HCT116 (cell line): ENCODE measurements around the gene STARD4. TPM values are rescaled to one million over a fixed set of nuclear protein-coding genes. Genes with fewer than 3 reads are reported as not detected.

ENCODE experiments used
- ATAC-seq: fragments of 200-7000 bp; cut with Tn5 transposase; 2 replicates; pipeline ENCODE4 v1.9.1; 2020; ENCODE audit warnings: mild to moderate bottlenecking, moderate library complexity
- BruUV-seq: library from RNA; stranded (reverse); fragments of 400-500 nt; replicated peaks from 2 replicates; lab custom pipeline; 2021; lab: Mats Ljungman, UMichigan
- CTCF ChIA-PET: fragments of 300-600 bp; sonication (Branson Sonifier 250); formaldehyde crosslinking; loops from one replicate; lab custom pipeline; 2021; ENCODE audit warnings: antibody characterized with exemption; lab: Charles Lee
- POLR2A ChIA-PET: fragments of 300-600, 350-600 bp; sonication (Branson Sonifier 250); formaldehyde crosslinking; loops from one replicate; lab custom pipeline; 2021; ENCODE audit warnings: antibody characterized with exemption; lab: Charles Lee
- RAD21 ChIA-PET, 2 experiments: fragments of 300-600 bp; sonication (Branson Sonifier 250); formaldehyde crosslinking; loops; one replicate each; lab custom pipeline; 2023; ENCODE audit warnings: low total read pairs in 2 of 2; ENCODE audit not compliant: uncharacterized antibody in 2 of 2, unreplicated experiment in 2 of 2, low non-redundant PET in 1 of 2; lab: Charles Lee
- DNase-seq: peaks from one replicate; pipeline ENCODE4 v3.0.0-alpha.2; 2010; ENCODE audit warnings: low read depth, low spot score
- H2AFZ ChIP-seq: fragments of 200-600 bp; shearing (Covaris generic), sonication (generic); 2 replicates; pipeline ENCODE4 v1.6.1; 2017; ENCODE audit warnings: low read depth, mixed run types, mixed read lengths, antibody characterized with exemption, low read length; ENCODE audit not compliant: poor library complexity, severe bottlenecking
- H3K27ac ChIP-seq: 2 replicates; pipeline ENCODE4 v1.5.1; 2012; ENCODE audit warnings: low read depth, low read length
- H3K27me3 ChIP-seq: fragments of 200-600 bp; sonication (generic); 2 replicates; pipeline ENCODE4 v1.6.1; 2016; ENCODE audit warnings: mixed run types, low read length, mixed read lengths; ENCODE audit not compliant: insufficient read depth
- H3K36me3 ChIP-seq, 2 experiments: fragments of 200-500 bp in 1 of 2; fragments of 200-600 bp in 1 of 2; sonication (Bioruptor generic) in 1 of 2; sonication (generic) in 1 of 2; 2 replicates each; pipeline versions ENCODE4 v1.5.1 to v1.6.1; 2014 to 2016; ENCODE audit warnings: low read length in 2 of 2, inconsistent platforms in 1 of 2, mixed read lengths in 1 of 2, mixed run types in 1 of 2; ENCODE audit not compliant: insufficient read depth in 2 of 2, control insufficient read depth in 1 of 2
- H3K4me1 ChIP-seq, 2 experiments: fragments of 200-600 bp in 1 of 2; sonication (generic) in 1 of 2; 2 replicates each; pipeline versions ENCODE4 v1.5.1 to v1.6.1; 2012 to 2017; ENCODE audit warnings: low read length in 2 of 2, inconsistent platforms in 1 of 2, mild to moderate bottlenecking in 1 of 2, mixed read lengths in 1 of 2, mixed run types in 1 of 2, moderate library complexity in 1 of 2; ENCODE audit not compliant: insufficient read depth in 2 of 2, control insufficient read depth in 1 of 2
- H3K4me2 ChIP-seq: fragments of 200-600 bp; sonication (generic); 2 replicates; pipeline ENCODE4 v1.6.1; 2017; ENCODE audit warnings: mixed run types, low read length, mixed read lengths
- H3K4me3 ChIP-seq, 2 experiments: fragments of 200-600 bp in 1 of 2; sonication (generic) in 1 of 2; replicated peaks in 1 of 2; 2 replicates each; pipeline ENCODE4 v1.5.1; 2011 to 2016; ENCODE audit warnings: low read length in 2 of 2, control low read depth in 1 of 2, low read depth in 1 of 2, mild to moderate bottlenecking in 1 of 2, mixed read lengths in 1 of 2, mixed run types in 1 of 2
- H3K79me2 ChIP-seq: fragments of 200-600 bp; sonication (generic); 2 replicates; pipeline ENCODE4 v1.6.1; 2017; ENCODE audit warnings: mild to moderate bottlenecking, mixed run types, low read length, moderate library complexity, mixed read lengths; ENCODE audit not compliant: insufficient read depth
- H3K9ac ChIP-seq: fragments of 200-600 bp; sonication (generic); 2 replicates; pipeline ENCODE4 v1.6.1; 2016; ENCODE audit warnings: low read length, mixed read lengths
- H3K9me2 ChIP-seq: fragments of 200-600 bp; sonication (generic), shearing (Covaris generic); 2 replicates; pipeline ENCODE4 v1.6.1; 2017; ENCODE audit warnings: mixed run types, mild to moderate bottlenecking, moderate library complexity; ENCODE audit not compliant: insufficient read depth
- H3K9me3 ChIP-seq, 2 experiments: fragments of 200-500 bp in 1 of 2; fragments of 200-600 bp in 1 of 2; sonication (Bioruptor generic) in 1 of 2; sonication (generic) in 1 of 2; 2 replicates each; pipeline ENCODE4 v1.6.1; 2014 to 2017; ENCODE audit warnings: low read length in 2 of 2, mixed read lengths in 2 of 2, inconsistent platforms in 1 of 2, low read depth in 1 of 2, mild to moderate bottlenecking in 1 of 2, mixed run types in 1 of 2, moderate library complexity in 1 of 2; ENCODE audit not compliant: control insufficient read depth in 1 of 2, insufficient read depth in 1 of 2
- H4K20me1 ChIP-seq: fragments of 200-600 bp; sonication (generic), shearing (Covaris generic); 2 replicates; pipeline ENCODE4 v1.6.1; 2017; ENCODE audit warnings: mixed run types, mild to moderate bottlenecking, moderate library complexity; ENCODE audit not compliant: insufficient read depth
- CBX3 ChIP-seq: IDR thresholded peaks from 2 replicates; pipeline ENCODE4 v1.6.1; 2012; ENCODE audit warnings: low read depth
- JUND ChIP-seq: IDR thresholded peaks from 2 replicates; pipeline ENCODE4 v1.6.1; 2012
- intact Hi-C: fragments of 100-400 bp; cut with micrococcal nuclease; formaldehyde crosslinking; loops from 2 replicates; pipeline ENCODE4 v1.10.0; 2022
- total RNA-seq: library from RNA; stranded (reverse); gene quantifications from one replicate; pipeline ENCODE4 v1.2.1, GENCODE V29; 2021; ENCODE audit not compliant: unreplicated experiment
- TF ChIP-seq, protein P1 (sequence below): IDR thresholded peaks from 2 replicates; pipeline ENCODE4 v1.6.1; 2011; ENCODE audit warnings: mild to moderate bottlenecking, low read length, moderate library complexity; ENCODE audit not compliant: insufficient replicate concordance; ENCODE audit errors: extremely low read depth
- TF ChIP-seq, protein P2 (sequence below): IDR thresholded peaks from 2 replicates; pipeline ENCODE4 v1.6.1; 2012
- TF ChIP-seq, protein P3 (sequence below): IDR thresholded peaks from 2 replicates; pipeline ENCODE4 v1.6.1; 2012; ENCODE audit warnings: low read depth

Gene STARD4
- total RNA-seq, 1 experiment from 2014 or later, result 44.3 TPM

DNA sequence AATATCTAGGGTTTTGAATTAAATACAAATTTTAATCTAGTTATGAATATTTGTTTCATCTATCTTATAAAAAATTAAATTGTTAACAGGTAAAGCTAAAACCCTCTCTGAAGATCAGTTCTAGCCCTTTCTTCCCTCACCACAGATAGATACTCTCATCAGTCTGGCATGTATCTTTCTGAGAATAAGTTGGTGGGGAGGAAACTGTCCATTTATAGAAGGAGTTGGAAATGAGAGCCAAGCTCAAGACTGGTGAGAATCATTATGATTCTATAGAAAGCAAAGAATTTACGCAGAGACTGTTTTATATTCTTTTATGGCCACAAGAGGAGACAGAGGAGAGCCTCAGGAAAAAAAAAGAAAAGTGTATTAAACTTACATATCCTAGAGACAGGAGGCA, 59.0 kb downstream of the STARD4 start (continued):
- TF ChIP-seq, protein P1, sequence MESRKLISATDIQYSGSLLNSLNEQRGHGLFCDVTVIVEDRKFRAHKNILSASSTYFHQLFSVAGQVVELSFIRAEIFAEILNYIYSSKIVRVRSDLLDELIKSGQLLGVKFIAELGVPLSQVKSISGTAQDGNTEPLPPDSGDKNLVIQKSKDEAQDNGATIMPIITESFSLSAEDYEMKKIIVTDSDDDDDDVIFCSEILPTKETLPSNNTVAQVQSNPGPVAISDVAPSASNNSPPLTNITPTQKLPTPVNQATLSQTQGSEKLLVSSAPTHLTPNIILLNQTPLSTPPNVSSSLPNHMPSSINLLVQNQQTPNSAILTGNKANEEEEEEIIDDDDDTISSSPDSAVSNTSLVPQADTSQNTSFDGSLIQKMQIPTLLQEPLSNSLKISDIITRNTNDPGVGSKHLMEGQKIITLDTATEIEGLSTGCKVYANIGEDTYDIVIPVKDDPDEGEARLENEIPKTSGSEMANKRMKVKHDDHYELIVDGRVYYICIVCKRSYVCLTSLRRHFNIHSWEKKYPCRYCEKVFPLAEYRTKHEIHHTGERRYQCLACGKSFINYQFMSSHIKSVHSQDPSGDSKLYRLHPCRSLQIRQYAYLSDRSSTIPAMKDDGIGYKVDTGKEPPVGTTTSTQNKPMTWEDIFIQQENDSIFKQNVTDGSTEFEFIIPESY, result no peak

DNA sequence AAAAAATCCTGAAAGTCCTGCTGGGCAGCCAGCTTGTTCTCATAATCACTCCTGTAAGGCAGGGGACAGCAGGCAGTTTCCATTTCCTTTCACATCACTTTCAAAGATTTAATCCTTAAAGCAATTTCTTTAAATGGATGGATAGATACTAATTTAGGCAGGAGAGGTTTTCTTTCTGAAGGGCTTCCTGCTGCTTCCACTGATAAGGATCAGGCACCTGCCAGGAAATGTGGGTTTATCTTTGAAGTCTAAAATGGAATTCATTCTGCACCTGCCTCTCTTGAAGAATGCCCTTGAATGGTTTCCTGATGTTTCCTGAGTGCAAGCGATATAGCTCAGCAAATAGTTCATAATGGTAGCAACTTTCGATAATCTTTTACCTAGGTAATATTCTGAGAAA, 64.5 kb downstream of the STARD4 start:
- no peak overlapping the region for H2AFZ ChIP-seq
- no peak overlapping the region for H3K27ac ChIP-seq
- no peaks in the 10 kb centered on the region for H3K36me3 ChIP-seq
- BruUV-seq, result no TSS peak
- no peaks in the 10 kb centered on the region for H3K79me2 ChIP-seq
- intact Hi-C loops, result no loop called here
- H4K20me1 ChIP-seq, result no peaks in the 10 kb centered on the region
- no peak overlapping the region for H3K9ac ChIP-seq
- no peaks in the 10 kb centered on the region for H3K4me1 ChIP-seq
- no peaks in the 10 kb centered on the region for H3K9me2 ChIP-seq
- POLR2A ChIA-PET, result no interaction called here
- ATAC-seq, result no peak
- DNase-seq, result no peak
- no peak overlapping the region for H3K4me2 ChIP-seq
- RAD21 ChIA-PET, result no interaction called here
- H3K4me3 ChIP-seq, result no peak overlapping the region
- no peaks in the 10 kb centered on the region for H3K27me3 ChIP-seq
- CTCF ChIA-PET, result no interaction called here
- no peaks in the 10 kb centered on the region for H3K9me3 ChIP-seq
- TF ChIP-seq, protein P1, result no peak
- TF ChIP-seq CBX3 (no peak), JUND (no peak)
- TF ChIP-seq, protein P2, sequence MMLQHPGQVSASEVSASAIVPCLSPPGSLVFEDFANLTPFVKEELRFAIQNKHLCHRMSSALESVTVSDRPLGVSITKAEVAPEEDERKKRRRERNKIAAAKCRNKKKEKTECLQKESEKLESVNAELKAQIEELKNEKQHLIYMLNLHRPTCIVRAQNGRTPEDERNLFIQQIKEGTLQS, result no peak
- TF ChIP-seq, protein P3, sequence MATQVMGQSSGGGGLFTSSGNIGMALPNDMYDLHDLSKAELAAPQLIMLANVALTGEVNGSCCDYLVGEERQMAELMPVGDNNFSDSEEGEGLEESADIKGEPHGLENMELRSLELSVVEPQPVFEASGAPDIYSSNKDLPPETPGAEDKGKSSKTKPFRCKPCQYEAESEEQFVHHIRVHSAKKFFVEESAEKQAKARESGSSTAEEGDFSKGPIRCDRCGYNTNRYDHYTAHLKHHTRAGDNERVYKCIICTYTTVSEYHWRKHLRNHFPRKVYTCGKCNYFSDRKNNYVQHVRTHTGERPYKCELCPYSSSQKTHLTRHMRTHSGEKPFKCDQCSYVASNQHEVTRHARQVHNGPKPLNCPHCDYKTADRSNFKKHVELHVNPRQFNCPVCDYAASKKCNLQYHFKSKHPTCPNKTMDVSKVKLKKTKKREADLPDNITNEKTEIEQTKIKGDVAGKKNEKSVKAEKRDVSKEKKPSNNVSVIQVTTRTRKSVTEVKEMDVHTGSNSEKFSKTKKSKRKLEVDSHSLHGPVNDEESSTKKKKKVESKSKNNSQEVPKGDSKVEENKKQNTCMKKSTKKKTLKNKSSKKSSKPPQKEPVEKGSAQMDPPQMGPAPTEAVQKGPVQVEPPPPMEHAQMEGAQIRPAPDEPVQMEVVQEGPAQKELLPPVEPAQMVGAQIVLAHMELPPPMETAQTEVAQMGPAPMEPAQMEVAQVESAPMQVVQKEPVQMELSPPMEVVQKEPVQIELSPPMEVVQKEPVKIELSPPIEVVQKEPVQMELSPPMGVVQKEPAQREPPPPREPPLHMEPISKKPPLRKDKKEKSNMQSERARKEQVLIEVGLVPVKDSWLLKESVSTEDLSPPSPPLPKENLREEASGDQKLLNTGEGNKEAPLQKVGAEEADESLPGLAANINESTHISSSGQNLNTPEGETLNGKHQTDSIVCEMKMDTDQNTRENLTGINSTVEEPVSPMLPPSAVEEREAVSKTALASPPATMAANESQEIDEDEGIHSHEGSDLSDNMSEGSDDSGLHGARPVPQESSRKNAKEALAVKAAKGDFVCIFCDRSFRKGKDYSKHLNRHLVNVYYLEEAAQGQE, result no peak
